Activated CD4-positive, alpha-beta T cell treated with anti-CD3 and anti-CD28 coated beads, Interleukin-2, Interleukin-6, amounts not matched to agents 100 ng/mL and 50 ng/mL, durations not matched to agents 16 hours and 8 hours (primary cell): ENCODE results near the gene SMAD6.
"Not testable (repeated sequence)": the region's sequence is repeated elsewhere in the genome, so short reads cannot be mapped to it uniquely, and the experiment has no call there.

Experiments used
- DNase-seq: peaks from one replicate; pipeline ENCODE4 v3.0.0-alpha.2; 2020

Gene SMAD6

DNA sequence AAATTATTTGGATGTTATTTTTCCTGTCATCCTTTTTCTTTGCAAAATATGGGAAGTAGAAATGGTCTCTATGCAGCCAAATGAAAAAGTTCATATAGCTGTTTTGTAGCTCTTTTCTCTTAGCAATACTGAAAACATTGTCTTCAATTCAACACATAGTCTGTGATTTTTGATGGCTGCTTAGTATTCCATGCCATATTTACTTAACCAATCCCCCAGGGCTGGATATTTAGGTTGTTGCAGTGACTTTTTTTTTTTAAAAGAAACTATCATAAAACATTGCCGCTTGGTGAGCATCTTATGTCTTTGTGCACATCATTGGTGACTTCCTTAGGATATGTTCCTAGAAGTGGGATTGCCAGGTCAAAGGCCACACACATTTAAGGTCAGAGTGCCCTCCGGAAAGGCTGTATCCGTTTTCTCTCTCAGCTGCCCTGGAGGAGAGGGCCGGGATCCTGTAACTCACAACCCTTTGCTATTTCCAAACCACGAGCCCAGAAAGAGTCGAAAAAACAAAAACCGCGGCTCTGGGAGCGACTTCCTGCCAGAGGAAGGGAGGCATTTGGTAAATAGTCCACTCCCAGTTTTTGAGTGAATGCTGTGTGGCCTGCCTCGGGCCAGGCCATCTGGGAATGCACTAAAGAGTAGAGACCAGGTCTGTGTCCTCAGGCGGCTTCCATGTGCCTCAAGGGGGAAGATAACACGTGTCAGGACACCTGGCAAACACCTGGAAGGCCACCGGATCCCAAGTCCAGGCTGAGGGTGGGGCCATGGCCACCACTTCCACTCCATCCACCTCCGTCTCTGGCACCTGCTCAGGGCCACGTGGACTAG is 41.9 kb downstream of the SMAD6 start:
- DNase-seq: no peak

DNA sequence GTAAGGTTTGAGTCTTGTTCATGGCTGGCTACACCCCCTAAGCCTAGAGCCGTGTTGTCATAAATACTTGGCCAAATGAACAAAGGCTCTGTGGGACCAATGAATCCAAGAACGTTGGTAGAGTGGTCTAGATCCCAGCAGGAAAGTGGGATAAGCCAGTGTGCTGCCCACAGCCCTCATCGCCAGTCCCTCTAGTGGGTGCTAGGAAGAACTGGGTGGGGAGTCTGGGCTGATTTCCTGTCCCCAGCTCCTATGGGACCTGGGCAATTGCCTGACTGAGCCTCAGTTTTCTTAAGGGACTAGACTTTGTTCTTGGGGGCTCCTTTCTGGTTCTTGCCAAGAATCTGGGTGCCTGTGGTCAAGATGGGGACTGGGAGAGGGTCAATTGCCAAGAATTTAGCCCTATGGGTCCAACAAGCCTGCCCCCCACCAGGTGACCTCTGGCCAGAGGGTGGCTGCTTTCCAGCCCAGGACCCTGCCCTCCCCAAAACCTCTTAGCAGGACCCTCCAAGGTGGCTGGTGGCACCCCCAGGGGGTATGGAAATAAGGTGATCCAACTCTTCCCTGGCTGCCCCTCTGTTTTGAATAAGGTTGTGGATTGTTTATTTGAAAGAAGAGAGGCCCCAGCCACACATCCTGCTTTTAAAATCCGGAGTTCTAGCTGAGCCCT is 42.7 kb downstream of the SMAD6 start:
- DNase-seq: no peak

DNA sequence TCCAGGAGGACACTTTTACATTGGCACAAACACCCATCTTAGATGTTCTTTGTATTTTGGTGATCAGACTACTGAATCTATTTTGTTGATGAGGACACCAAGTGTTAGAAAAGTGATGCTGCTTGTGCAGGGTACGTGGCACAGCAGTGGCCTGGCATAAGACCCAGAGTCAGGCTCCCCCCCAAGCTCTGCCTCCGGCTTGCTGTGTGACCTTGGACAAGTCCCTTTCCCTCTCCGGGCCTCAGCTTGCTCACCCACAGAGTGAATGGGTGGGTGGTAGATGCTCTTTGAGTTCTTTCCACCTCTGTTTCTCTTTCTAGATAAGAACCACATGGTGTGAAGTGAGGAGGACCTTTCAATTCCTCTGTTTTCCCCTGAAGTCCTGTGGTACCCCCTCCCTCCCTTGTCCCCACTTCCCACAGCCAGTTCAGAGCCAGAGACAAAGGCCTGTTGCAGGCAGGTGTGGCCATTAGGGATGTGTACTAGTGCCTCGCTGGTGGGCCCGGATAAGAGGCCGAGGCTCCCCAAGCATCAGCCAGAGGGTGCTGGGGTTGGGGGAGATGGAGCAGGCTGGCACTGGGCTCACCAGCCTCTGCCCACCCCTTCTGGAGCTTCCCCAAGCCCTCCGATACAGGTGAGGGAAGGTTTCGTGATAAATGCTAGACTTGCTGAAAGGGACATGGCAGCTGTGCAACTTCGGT is 43.6 kb downstream of the SMAD6 start:
- DNase-seq: no peak

DNA sequence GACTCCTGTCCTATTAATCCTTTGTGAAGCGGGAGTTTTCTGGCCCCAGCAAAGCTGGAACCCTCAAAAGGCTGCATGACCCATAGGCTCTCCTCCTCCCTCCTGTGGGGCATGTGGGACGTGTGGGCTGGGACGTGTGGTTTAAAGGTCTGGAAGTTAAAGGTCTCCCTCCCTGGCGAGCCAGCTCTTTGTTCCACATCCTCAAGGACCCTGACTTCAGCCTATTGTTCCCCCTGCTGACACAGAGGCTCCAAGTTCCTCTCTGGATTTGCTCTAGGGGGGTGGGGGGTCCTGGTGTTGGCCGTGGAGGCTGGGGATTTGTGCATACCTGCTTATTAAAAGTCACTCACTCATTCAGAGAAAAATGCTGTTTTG is 44.2 kb downstream of the SMAD6 start:
- no peak for DNase-seq

DNA sequence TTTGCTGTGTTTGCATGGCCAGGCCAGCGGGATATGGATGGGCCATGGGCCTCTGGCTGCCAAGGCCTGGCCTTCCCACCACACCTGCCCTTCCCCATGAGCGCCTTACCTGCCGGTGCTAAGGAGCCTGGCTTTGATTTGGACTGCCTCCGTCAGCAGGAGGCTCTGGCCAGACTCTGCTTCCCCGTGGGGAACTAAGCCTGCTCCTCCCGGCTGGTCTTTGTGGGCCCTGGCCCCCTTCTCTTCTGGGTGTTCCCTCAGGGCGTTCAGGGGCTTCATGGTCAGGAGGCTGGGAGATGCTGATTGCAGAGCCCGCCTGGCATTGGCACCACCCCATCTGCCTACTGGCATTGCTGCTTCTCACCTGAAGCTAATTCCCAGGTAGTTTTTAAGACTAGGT is 45.2 kb downstream of the SMAD6 start:
- no peak for DNase-seq

DNA sequence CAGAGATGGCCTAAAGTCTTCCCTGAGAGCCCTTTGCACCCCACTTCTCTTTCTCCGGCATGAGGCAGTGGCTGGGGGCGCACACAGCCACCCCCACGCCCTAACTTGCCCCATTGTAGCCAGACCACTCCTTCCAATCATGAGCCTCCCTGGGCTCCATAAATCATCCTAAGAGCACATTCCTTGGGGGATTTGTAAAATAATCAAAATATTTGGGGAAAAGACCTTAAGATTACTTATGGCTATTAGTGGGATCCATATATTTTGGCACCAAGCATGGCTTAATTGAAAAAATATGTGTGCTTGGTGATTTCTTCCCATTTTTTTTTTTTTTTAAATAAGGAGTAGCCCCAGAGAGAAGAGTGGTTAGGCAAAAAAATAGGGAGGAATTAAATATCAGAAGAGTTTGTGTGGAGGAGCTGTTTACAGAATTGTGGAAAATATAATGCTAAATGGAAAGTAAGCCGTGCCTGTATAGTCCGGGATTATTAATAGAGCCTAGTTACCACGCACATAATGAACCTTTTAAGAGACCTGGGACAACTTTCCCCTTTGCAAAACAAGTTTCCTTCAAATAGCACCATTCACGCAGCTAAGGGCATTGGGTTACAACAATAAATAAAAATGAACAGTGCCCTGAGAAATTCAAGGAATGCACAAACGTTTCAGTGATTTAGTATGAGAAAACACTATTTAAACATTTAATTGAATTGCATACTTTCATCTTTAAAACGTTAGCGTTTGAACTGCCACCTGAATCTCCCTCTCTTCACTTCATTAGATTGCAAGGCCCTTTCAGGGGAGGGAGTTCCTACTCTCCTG is 46.1 kb downstream of the SMAD6 start:
- DNase-seq: no peak

DNA sequence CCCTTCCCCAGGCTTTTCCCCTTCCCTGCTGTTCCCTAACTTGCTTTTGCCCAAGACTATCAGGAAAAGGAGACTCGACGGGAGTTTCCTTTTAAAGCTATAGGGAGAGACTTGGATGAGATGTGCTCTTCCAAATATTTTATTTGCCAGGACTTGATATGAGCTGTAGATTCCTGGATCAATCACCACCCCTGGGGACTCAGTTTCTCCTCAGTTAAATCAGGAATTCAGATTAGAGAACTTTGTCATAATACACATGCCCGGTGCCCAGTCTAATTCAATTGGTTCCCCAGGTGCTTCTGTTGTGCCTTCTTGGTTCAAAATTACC is 46.6 kb downstream of the SMAD6 start:
- no peak for DNase-seq

DNA sequence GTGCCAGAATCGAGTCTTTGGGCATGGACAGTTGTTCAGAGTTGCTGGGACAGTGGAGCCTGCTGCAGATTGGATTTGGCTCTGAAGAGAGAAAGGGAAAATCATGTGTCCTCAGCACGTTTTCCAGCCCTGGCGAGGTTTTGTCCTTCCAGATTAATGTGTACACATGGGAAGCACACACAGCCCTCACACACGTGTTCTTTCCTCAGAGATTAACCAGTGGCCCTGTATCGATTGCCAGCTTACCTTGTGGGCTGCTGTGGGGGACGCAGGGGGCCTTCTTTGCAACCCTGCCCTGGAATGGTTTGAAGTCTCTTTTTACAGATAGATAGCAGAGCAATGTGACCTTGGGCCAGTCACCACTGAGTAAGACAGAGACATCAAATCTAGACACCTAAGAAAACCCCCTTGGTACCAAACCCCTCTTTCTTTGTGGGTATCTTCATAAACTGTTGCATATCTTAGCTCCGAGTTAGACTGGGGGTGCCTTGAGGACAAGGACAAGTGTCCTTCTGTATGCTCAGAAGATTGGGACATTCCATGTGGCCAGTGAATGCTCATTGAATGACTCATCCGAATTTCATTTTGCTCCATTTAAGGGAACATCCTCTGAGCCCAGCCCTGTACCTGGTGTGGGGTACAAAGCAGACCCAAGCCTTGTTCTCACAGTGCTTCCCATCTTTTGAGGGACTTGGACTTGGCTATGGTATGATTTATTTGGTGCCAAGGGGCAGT is 48.0 kb downstream of the SMAD6 start:
- no peak for DNase-seq

DNA sequence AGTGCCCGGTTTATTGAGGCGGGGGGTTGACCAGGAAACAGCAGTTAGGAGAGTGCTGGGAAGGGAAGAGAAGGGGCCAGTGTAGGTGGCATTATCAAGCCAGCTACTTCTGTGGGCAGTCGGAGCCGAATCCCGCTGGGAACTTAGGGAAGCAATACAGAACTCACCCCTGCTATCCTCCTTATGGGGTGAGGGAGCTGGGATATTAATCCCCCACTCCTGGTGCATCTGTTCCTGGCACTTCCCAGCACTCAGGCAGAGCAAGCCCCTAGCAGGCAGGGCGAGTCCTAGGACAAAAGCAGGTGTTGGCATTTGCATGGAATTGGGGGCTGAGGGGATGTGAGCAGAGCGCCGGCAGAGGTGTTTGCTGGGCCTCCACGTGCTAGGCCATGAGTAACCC is 48.6 kb downstream of the SMAD6 start:
- no peak for DNase-seq

DNA sequence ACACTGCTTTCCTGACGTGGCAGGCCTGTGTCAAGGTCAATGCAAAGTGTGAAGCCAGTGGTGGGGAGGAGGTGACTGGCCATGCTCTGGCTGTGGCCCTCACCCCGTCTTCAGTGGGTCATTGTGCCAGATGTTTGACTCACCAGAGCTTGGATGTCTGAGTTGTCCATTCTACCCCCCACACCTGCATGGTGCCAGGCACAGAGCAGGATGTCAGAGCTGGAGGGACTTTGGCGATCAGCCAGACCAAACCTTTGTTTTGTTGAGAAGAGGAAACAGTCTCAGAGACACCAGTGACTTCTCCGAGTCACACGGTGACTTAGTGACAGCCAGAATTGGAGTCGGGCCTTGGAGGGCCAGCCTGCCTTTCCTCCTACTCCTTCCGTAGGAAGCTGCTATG is 49.5 kb downstream of the SMAD6 start:
- no peak for DNase-seq

DNA sequence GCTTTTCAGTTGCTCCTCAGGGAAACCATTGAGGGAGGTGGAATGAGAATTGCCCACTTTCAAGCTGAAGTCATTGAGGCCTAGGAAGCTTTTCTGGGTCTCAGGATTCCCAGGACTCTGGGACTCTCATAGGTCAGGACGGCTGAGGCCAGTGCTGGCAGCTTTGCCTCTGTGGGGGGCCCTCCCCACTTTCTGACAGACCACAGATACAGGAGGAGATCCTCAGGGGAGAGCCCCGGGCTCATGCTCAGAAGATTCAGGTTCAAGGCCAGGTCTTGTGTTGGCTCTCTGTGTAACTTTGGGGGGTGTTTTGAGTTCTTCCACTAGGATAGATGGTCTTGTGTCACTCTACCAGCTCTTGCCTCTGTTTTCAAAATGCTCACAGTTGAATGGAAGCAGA is 50.0 kb downstream of the SMAD6 start:
- DNase-seq: no peak

DNA sequence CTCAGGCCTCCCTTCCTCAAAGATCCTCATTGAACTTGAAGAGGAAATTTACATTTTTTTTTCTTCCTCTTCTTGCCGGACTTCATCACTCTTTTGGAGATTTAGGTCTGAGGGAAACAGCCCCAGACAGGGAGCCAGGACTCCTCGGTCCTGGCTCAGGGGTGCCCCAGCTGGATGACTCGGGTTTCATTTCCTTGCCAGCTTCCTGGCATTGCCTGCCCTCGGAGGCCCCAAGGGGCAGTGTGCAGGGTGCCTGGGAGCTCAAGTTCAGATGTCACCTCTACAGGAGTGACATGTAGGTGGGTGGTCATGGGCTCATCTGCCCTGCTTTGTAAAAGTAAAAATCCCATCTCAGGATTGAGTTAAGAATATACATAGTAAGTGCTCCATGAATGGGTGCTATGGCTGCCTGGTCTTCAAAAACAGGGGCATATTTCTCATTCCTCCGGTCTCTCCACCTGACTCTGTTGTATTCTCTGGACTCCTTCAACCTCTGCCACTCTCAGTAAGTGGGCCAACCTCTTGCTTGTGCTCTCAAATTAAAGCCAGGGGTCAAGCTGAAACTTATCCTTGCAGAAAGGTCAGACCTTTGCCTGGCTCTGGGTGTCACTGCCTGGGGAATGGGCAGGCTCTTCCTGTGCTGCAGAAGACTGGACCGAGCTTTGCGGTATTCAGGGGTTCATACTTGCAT is 51.8 kb downstream of the SMAD6 start:
- DNase-seq: no peak

DNA sequence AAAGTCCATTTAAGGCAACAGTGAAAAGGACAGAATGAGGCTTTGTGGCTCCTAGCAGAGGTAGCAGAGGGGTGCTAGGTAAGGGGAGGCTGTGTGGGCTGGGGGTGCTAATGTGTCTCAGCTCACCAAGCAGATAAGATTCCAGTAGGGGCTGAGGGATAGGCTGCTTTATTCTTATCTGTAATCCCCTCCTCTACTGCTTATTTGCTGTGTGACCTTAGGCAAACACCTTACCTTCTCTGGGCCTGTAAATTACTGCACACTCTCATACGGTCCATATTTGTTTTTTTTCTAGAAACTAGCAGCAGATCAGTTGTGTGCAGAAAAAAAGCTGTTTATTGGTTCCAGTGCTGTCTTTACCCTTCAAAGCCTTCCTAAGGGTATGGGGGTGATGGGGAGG is 52.8 kb downstream of the SMAD6 start:
- DNase-seq: no peak

DNA sequence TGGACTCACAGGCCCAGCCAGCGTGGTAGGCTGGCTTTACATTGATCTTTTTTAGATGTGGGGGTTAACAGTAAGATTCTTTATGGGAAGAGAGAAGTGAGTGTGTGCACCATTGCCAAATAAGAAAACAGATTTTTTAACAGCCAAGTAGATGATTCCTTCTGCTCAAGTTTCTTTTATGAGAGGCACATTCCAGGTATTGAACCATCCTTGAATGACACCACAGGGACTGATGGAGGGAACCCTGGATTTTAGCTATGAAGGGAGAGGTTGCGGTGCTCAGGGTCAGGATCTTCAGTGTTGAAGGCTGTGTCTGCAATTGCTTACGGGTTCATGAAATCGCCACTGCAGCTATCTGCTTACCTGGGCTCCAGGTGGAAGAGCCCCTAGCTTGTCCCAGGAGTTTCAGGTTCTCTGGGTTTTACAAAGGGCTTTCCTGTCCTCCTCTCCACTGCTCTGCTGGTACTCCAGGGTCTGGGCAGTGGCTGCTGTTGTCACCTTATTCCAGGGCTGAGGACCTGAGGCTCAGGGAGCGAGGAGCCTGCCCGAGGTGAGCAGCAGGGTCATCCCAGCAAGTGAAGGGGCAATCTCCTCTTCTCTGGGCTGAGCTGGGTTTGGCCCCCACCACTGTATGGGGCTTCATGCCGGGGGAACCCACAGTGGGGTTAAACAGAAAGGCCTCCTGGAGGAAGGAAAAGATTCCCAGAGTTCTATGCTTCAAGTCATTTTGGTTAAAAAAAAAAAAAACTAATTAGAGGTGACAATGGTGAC is 53.4 kb downstream of the SMAD6 start:
- DNase-seq: no peak

DNA sequence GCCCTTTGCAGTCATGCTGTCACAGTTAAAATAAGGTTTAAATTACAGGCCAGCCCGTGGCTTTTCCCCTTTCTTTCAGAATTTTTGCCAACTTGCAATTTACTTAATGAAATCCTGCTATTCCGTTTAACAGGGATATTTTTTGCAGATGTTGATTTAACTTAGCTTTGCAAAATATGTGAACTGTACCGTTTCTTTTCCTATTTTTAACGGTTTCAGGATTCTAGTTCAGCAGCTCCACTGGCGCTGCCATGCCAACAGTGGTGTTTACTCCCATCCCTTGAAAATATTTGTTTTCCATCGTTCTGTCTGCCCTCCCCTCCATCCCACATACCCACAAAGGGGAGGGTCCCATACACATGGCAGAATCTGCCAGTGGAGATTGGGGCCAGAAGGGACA is 54.3 kb downstream of the SMAD6 start:
- no peak for DNase-seq

DNA sequence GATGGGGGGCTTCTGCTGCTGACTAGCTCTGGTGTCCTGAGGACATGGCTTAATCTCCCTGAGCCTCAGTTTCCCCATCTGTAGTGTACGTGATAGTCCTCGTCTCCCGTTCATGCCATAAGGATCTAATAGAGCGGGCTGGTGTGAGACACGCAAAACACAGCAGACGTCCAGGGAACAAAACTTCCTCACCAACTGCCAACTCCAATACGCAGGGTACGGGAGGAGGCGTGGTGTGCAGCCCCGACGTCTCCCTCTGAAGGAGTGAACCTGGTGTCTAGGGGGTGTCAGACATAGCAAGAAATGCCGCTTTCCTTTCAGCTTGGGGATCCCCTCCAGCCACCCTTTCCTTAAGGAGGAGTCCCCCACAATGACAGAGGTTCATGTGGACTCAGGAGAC is 55.0 kb downstream of the SMAD6 start:
- no peak for DNase-seq

DNA sequence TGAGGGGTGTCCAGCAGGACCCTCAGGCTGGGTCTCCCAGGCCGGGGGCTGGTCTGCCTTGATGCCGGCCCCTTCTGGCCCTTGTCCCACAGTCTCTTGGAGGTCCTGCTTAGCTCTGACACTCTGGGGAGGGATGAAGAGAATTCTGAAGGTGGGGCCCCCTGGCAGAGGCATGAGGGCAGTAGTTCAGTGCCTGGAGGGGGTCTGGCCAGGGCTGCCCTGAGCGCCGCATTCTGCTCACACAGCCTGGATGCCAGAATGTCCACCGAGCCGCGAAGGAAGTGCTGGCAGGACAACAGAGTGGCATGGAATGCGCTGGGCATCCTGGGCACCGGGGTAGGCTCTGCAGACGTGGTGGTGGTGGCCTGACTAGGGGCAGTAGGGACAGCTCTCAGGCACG is 55.5 kb downstream of the SMAD6 start:
- DNase-seq: no peak

DNA sequence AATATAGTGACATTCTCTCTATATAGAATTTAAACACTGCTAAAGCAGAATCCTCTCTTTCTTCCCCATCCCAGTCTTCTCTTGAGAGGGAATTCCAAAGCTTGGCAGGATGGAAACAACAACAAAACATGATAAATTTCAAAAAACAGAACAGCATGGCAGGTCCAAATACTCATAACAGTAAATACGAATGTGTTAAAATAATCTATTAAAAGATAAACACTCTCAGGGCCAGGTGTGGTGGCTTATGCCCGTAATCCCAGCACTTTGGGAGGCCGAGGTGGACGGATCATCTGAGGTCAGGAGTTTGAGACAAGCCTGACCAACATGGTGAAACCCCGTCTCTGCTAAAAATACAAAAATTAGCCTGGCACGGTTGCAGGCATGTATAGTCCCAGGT is 56.2 kb downstream of the SMAD6 start:
- not testable (repeated sequence) for DNase-seq

DNA sequence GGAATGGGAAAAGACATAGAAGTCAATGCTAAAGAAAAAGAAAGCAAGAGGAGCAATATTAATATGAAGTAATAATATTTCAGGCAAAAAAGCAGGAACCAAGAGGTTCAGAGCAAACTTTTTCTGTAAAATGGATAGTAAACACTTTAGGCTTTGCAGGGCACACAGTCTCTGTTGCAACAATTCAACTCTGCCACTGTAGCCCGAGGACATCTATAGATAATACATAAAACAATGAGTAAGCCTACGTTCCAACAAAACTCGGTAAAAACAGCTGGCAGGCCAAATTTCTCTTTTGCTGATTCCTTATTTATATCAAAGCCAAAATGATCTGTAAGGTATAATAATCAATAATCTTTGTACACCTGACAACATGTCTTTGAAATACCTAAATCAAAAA is 56.8 kb downstream of the SMAD6 start:
- DNase-seq: no peak

DNA sequence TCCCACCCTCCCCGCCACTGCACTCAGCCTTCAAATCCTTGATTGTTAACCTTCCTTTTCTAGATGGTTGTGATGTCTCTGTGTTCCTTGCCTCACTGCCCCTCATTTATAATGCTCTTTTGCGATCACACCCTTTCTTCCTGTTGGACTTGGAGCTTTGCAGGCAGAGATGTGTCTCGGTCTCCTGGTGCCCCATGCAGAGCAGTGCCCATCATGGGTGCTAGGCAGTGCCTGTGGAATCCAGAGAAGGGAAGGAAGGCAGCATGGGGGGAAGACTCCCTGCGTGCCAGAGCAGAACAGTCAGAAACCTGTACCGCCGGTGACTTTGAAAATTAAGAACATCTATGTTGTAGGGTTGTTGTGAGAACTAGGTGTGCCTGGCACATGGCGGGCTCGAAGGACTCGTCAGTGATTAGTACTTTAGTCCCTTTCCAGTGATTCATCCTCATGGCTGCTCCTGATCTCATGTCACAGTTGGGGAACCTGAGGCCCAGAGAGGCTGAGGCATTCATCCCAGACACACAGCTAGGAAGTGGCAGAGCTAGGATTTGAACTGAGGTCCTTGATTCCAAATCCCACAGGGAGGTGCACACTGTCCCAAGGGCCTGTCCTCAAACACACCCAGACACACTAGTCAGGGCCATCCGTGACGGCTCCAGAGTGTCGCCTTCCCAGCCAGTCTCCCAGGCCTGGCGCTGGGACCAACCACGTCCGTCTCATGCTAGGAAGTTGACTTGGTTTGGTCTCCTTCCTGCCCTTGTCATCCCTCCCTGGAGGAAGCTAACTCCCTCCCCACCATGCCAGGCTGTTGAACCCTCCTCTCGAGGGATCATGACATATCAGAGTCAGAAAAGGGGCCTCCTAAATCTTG is 58.3 kb downstream of the SMAD6 start:
- no peak for DNase-seq
